H1 (cell line): ENCODE data around the gene SRCIN1. TPM values are rescaled to one million over a fixed set of nuclear protein-coding genes. Genes with fewer than 3 reads are reported as not detected.

Source experiments
- CTCF ChIA-PET: fragments of 300-600 bp; sonication (Branson Sonifier 250); formaldehyde crosslinking; loops from one replicate; lab custom pipeline; 2021; ENCODE audit not compliant: partially characterized antibody; lab: Charles Lee
- POLR2A ChIA-PET: fragments of 300-600 bp; sonication (Branson Sonifier 250); formaldehyde crosslinking; loops from one replicate; lab custom pipeline; 2021; ENCODE audit warnings: inconsistent platforms; ENCODE audit not compliant: partially characterized antibody; lab: Charles Lee
- DNase-seq, 2 experiments: peaks; one replicate each; pipeline versions ENCODE4 v3.0.0 to v3.0.0-alpha.2; 2010 to 2022; ENCODE audit warnings: low spot score in 2 of 2, low read depth in 1 of 2, mixed read lengths in 1 of 2
- FAIRE-seq: peaks from 2 replicates; lab custom pipeline; 2011; peaks lifted over from hg19 to GRCh38; lab: Jason Lieb, UNC
- H2AFZ ChIP-seq: 2 replicates; pipeline ENCODE4 v1.8.1; 2012; ENCODE audit warnings: low read length, inconsistent platforms
- H2AK5ac ChIP-seq: 2 replicates; pipeline ENCODE4 v1.6.1; 2013; ENCODE audit warnings: low read depth, low read length
- H2BK120ac ChIP-seq: replicated peaks from 2 replicates; pipeline ENCODE3; 2013; ENCODE audit warnings: low read depth, low read length, inconsistent platforms
- H2BK12ac ChIP-seq: 2 replicates; pipeline ENCODE4 v1.6.1; 2013; ENCODE audit warnings: low read depth, low read length
- H2BK15ac ChIP-seq: 2 replicates; pipeline ENCODE4 v1.6.1; 2013; ENCODE audit warnings: low read length
- H2BK20ac ChIP-seq: 2 replicates; pipeline ENCODE4 v1.6.1; 2013; ENCODE audit warnings: low read length
- H2BK5ac ChIP-seq: 2 replicates; pipeline ENCODE4 v1.6.1; 2013; ENCODE audit warnings: low read depth, low read length
- H3K14ac ChIP-seq: 2 replicates; pipeline ENCODE4 v1.6.1; 2013; ENCODE audit warnings: inconsistent platforms; ENCODE audit not compliant: insufficient read length
- H3K18ac ChIP-seq: 2 replicates; pipeline ENCODE4 v1.6.1; 2013; ENCODE audit warnings: low read length; ENCODE audit errors: extremely low read depth
- H3K23ac ChIP-seq: 2 replicates; pipeline ENCODE4 v1.6.1; 2013; ENCODE audit warnings: inconsistent platforms; ENCODE audit not compliant: insufficient read length
- H3K23me2 ChIP-seq: 2 replicates; pipeline ENCODE4 v1.6.1; 2013; ENCODE audit warnings: low read depth, low read length
- H3K27ac ChIP-seq: 2 replicates; pipeline ENCODE4 v1.6.1; 2011; ENCODE audit warnings: low read depth, low read length, inconsistent platforms
- H3K27me3 ChIP-seq, 4 experiments: replicated peaks in 1 of 4; 1 replicate in 1 of 4; 2 replicates in 3 of 4; pipeline versions ENCODE4 v1.6.1 to v1.8.1; 2011 to 2013; ENCODE audit warnings: low read length in 3 of 4, mild to moderate bottlenecking in 3 of 4, inconsistent platforms in 2 of 4, mixed read lengths in 2 of 4, moderate library complexity in 1 of 4; ENCODE audit not compliant: control insufficient read depth in 3 of 4, insufficient read depth in 3 of 4; ENCODE audit errors: extremely low read depth in 1 of 4
- H3K36me3 ChIP-seq, 4 experiments: 2 replicates each; pipeline versions ENCODE4 v1.6.1 to v1.8.1; 2011 to 2013; ENCODE audit warnings: mild to moderate bottlenecking in 4 of 4, low read length in 3 of 4, moderate library complexity in 2 of 4, control low read depth in 1 of 4, inconsistent platforms in 1 of 4; ENCODE audit not compliant: insufficient read depth in 4 of 4, control insufficient read depth in 2 of 4
- H3K4ac ChIP-seq: replicated peaks from 2 replicates; pipeline ENCODE3; 2013; ENCODE audit warnings: low read length, low read depth, mixed read lengths, inconsistent platforms; ENCODE audit not compliant: insufficient read length
- H3K4me1 ChIP-seq, 4 experiments: replicated peaks in 1 of 4; 1 replicate in 1 of 4; 2 replicates in 3 of 4; pipeline versions ENCODE4 v1.6.1 to v1.8.1; 2011 to 2013; ENCODE audit warnings: low read length in 3 of 4, inconsistent platforms in 2 of 4, mixed read lengths in 1 of 4; ENCODE audit not compliant: insufficient read depth in 4 of 4, control insufficient read depth in 3 of 4
- H3K4me2 ChIP-seq, 2 experiments: 2 replicates each; pipeline versions ENCODE4 v1.6.1 to v1.8.1; 2011 to 2013; ENCODE audit warnings: low read depth in 2 of 2, low read length in 2 of 2, control low read depth in 1 of 2, inconsistent platforms in 1 of 2, mild to moderate bottlenecking in 1 of 2; ENCODE audit not compliant: insufficient read depth in 1 of 2
- H3K4me3 ChIP-seq, 4 experiments: fragments of 200-600, 300-600 bp in 1 of 4; sonication (generic), shearing (Covaris generic), sonication (Bioruptor Twin) in 1 of 4; 2 replicates each; pipeline versions ENCODE4 v1.5.1 to v1.8.1; 2011 to 2016; ENCODE audit warnings: low read length in 4 of 4, low read depth in 3 of 4, control low read depth in 2 of 4, inconsistent platforms in 2 of 4, mild to moderate bottlenecking in 2 of 4, mixed read lengths in 1 of 4, moderate library complexity in 1 of 4; ENCODE audit not compliant: insufficient read depth in 2 of 4; ENCODE audit errors: extremely low read depth in 1 of 4
- H3K56ac ChIP-seq: replicated peaks from 2 replicates; pipeline ENCODE3; 2013; ENCODE audit warnings: low read depth, mild to moderate bottlenecking, mixed read lengths, low read length, inconsistent platforms; ENCODE audit not compliant: insufficient read length
- H3K79me1 ChIP-seq: 2 replicates; pipeline ENCODE4 v1.6.1; 2013; ENCODE audit warnings: low read depth, low read length, control low read depth
- H3K79me2 ChIP-seq, 2 experiments: 2 replicates each; pipeline versions ENCODE4 v1.6.1 to v1.8.1; 2012 to 2013; ENCODE audit warnings: low read length in 2 of 2, mild to moderate bottlenecking in 2 of 2, inconsistent platforms in 1 of 2; ENCODE audit not compliant: insufficient read depth in 2 of 2, control insufficient read depth in 1 of 2
- H3K9ac ChIP-seq, 4 experiments: replicated peaks in 1 of 4; 1 replicate in 1 of 4; 2 replicates in 3 of 4; pipeline versions ENCODE4 v1.6.1 to v1.8.1; 2011 to 2013; ENCODE audit warnings: low read depth in 3 of 4, low read length in 3 of 4, control low read depth in 2 of 4, mild to moderate bottlenecking in 2 of 4, moderate library complexity in 2 of 4, inconsistent platforms in 1 of 4; ENCODE audit errors: extremely low read depth in 1 of 4
- H3K9me3 ChIP-seq, 2 experiments: 2 replicates each; pipeline versions ENCODE4 v1.6.1 to v1.8.1; 2012 to 2013; ENCODE audit warnings: mild to moderate bottlenecking in 2 of 2, moderate library complexity in 2 of 2, control low read depth in 1 of 2, inconsistent platforms in 1 of 2, low read depth in 1 of 2, low read length in 1 of 2, mixed read lengths in 1 of 2; ENCODE audit not compliant: insufficient read depth in 2 of 2
- H4K20me1 ChIP-seq, 2 experiments: replicated peaks in 1 of 2; 2 replicates each; pipeline versions ENCODE3 to v1.8.1; 2011 to 2013; ENCODE audit warnings: inconsistent platforms in 2 of 2, low read length in 2 of 2, mild to moderate bottlenecking in 1 of 2; ENCODE audit not compliant: insufficient read depth in 2 of 2, control insufficient read depth in 1 of 2
- H4K5ac ChIP-seq: 2 replicates; pipeline ENCODE4 v1.6.1; 2013; ENCODE audit warnings: low read length, low read depth, mixed read lengths, inconsistent platforms; ENCODE audit not compliant: insufficient read length
- H4K8ac ChIP-seq: 2 replicates; pipeline ENCODE4 v1.8.0; 2013; ENCODE audit warnings: mild to moderate bottlenecking, moderate library complexity, low read length, inconsistent platforms; ENCODE audit not compliant: insufficient read depth; ENCODE audit errors: extremely low read depth
- H4K91ac ChIP-seq: replicated peaks from 2 replicates; pipeline ENCODE3; 2013; ENCODE audit warnings: low read length, mixed read lengths, inconsistent platforms; ENCODE audit not compliant: insufficient read length
- KDM1A ChIP-seq: fragments of 200-600, 300-600 bp; sonication (generic); IDR thresholded peaks from 2 replicates; pipeline ENCODE4 v1.7.1; 2016; ENCODE audit warnings: mild to moderate bottlenecking, low read length, borderline replicate concordance
- KDM4A ChIP-seq: IDR thresholded peaks from one replicate; pipeline ENCODE4 v1.7.1; 2012; ENCODE audit warnings: low read depth, mild to moderate bottlenecking, moderate library complexity, low read length, inconsistent platforms; ENCODE audit not compliant: severe bottlenecking
- MAX ChIP-seq: IDR thresholded peaks from 2 replicates; pipeline ENCODE4 v1.6.1; 2012; ENCODE audit warnings: inconsistent platforms
- POU5F1 ChIP-seq: IDR thresholded peaks from 2 replicates; pipeline ENCODE4 v1.6.1; 2011; ENCODE audit warnings: low read depth, mild to moderate bottlenecking, low read length, moderate library complexity
- TAF1 ChIP-seq: IDR thresholded peaks from 2 replicates; pipeline ENCODE4 v1.6.1; 2011; ENCODE audit warnings: mild to moderate bottlenecking, low read depth, low read length
- WGBS, 2 experiments: shearing (Covaris generic) in 1 of 2; methylation state at CpG; one replicate each; pipeline versions ENCODE4 v1.1.6 to v1.1.7; 2013 to 2015; ENCODE audit warnings: low lambda C conversion rate in 2 of 2, mixed read lengths in 2 of 2, inconsistent platforms in 1 of 2, low coverage in 1 of 2, missing lambda C conversion rate in 1 of 2; ENCODE audit not compliant: insufficient replicate concordance in 2 of 2, insufficient coverage in 1 of 2, insufficient read length in 1 of 2; ENCODE audit errors: extremely low coverage in 1 of 2, missing lambda C conversion rate in 1 of 2; 5-methylcytosine and 5-hydroxymethylcytosine counted together
- polyA plus RNA-seq, 7 experiments: library from polyadenylated mRNA; depleted of rRNA in 3 of 7; stranded (reverse) in 5 of 7; unstranded in 2 of 7; fragments of >200 nt in 5 of 7; fragments of 200-250 nt in 2 of 7; gene quantifications; 1 replicate in 5 of 7; 2 replicates in 1 of 7; 4 replicates in 1 of 7; pipeline versions ENCODE4 v1.2.1 to v1.2.3, GENCODE V29; 2011 to 2013; ENCODE audit warnings: missing spikeins in 2 of 7, mixed read lengths in 2 of 7
- total RNA-seq: library from RNA; stranded (reverse); fragmentation: NEBNext Ultra II Directional; extraction: Animal tissue kit (Norgen Biotek cat#: 25700); gene quantifications from 2 replicates; pipeline ENCODE4 v1.2.1, GENCODE V29; 2021

SRCIN1 gene
- total and polyA plus RNA-seq, 2 of the 8 experiments (the other 6 are each of a cell fraction or from before 2014, with no cell fraction given): 2.8 to 3.8 TPM

GRCh38 chr17:38605411-38605840 lies 326 bp downstream of the SRCIN1 start:
- Histone ChIP-seq H3K27me3 (peaks cover 2 to 29% (median 25%) of the 10 kb centered on the region in 4 experiments), H3K4me1 (peaks cover 33 to 64% (median 55%) of the 10 kb centered on the region in 4 experiments), H3K36me3 (no peaks in the 10 kb centered on the region), H3K27ac (no peak overlapping the region), H3K56ac (no peak overlapping the region), H2BK120ac (no peak overlapping the region), H2BK5ac (no peak overlapping the region), H3K18ac (no peak overlapping the region; the same call in 1 of the 2 replicates), H3K14ac (no peak overlapping the region), H4K91ac (no peak overlapping the region), H2BK12ac (no peak overlapping the region), H2BK20ac (no peak overlapping the region), H3K4ac (no peak overlapping the region), H3K79me2 (peaks cover 0 to 3% of the 10 kb centered on the region in 2 experiments; a peak in 1 of 4 replicates), H2BK15ac (no peak overlapping the region), H3K9ac (no peak overlapping the region), H3K4me3 (peak overlapping the region; percentile 13 to 67 (median 37); a peak in 6 of 8 replicates), H3K23me2 (peaks cover 10% of the 10 kb centered on the region; the same call in 1 of the 2 replicates), H3K9me3 (no peaks in the 10 kb centered on the region), H3K4me2 (peak overlapping the region; percentile 68 to 90), H4K20me1 (peaks cover 2% of the 10 kb centered on the region in 2 experiments), H2AK5ac (no peak overlapping the region), H3K79me1 (0 out of 2 replicates have a peak, but pooled peaks cover 5% of the 10 kb centered on the region), H3K23ac (no peak overlapping the region), H4K5ac (no peak overlapping the region), H4K8ac (no peak overlapping the region), H2AFZ (no peak overlapping the region)
- WGBS, 2 experiments: 3% methylated on average over 5 of the region's 44 CpGs; no CpG with 5 or more reads in 1 of the 2 experiments
- POLR2A ChIA-PET: interaction anchor here (0.6 to 6.5 kb wide), 13 partner anchors 8 to 179 kb away, joined by 3 to 45 read pairs (median 4); no protein-coding TSS in a partner anchor
- FAIRE-seq (no peak), DNase-seq (peak in 1 of 2 experiments; percentile 82)
- CTCF ChIA-PET: interaction anchor here (1.1 to 32.0 kb wide), 8 partner anchors 9 to 58 kb away, joined by 3 to 914 read pairs (median 8); partner anchors contain the start of gene EPOP
- TF ChIP-seq MAX: 0 out of 2 replicates have a peak, but pooled peaks have one; percentile 0
- no peak for TF ChIP-seq POU5F1
- TF ChIP-seq KDM4A: no peak
- TF ChIP-seq KDM1A: no peak
- TF ChIP-seq TAF1: no peak
